ENCODE data around the gene TMEM91.

DNA sequence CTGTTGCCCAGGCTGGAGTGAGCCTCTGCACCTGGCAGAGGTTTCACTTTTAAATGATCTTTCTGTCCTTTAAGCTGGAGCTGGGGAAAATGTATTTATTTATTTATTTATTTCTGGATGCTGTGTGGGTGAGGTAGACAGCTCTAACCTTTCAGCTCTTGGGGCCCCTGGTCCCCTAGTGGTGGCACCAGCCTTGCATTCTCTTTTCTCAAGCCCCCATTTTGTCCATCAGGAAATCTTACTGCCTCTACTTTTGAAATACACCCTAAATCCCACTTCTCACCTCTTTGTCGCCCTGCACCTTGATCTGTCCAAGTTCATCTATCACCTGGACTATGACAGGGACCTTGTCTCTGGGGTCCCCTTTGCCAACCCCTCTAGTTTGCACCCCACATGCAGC lies 10.2 kb upstream of the TMEM91 start:
- TF ChIP-seq POLR2AphosphoS5 (IDR thresholded peaks at IDR 0.05; ENCODE audit: low read depth, low read length) (no peak), SIN3A (IDR thresholded peaks at IDR 0.05; ENCODE audit: borderline replicate concordance, insufficient read depth, low read length) (no peak), TAF1 (IDR thresholded peaks at IDR 0.05; ENCODE audit: borderline replicate concordance, insufficient read depth, low read length) (no peak), FOXP2 (optimal IDR thresholded peaks at IDR 0.05; ENCODE audit: borderline replicate concordance, extremely low read depth, extremely low read length, insufficient read depth) (no peak)
- TF ChIP-seq, protein P1, sequence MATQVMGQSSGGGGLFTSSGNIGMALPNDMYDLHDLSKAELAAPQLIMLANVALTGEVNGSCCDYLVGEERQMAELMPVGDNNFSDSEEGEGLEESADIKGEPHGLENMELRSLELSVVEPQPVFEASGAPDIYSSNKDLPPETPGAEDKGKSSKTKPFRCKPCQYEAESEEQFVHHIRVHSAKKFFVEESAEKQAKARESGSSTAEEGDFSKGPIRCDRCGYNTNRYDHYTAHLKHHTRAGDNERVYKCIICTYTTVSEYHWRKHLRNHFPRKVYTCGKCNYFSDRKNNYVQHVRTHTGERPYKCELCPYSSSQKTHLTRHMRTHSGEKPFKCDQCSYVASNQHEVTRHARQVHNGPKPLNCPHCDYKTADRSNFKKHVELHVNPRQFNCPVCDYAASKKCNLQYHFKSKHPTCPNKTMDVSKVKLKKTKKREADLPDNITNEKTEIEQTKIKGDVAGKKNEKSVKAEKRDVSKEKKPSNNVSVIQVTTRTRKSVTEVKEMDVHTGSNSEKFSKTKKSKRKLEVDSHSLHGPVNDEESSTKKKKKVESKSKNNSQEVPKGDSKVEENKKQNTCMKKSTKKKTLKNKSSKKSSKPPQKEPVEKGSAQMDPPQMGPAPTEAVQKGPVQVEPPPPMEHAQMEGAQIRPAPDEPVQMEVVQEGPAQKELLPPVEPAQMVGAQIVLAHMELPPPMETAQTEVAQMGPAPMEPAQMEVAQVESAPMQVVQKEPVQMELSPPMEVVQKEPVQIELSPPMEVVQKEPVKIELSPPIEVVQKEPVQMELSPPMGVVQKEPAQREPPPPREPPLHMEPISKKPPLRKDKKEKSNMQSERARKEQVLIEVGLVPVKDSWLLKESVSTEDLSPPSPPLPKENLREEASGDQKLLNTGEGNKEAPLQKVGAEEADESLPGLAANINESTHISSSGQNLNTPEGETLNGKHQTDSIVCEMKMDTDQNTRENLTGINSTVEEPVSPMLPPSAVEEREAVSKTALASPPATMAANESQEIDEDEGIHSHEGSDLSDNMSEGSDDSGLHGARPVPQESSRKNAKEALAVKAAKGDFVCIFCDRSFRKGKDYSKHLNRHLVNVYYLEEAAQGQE (IDR thresholded peaks at IDR 0.05; ENCODE audit: insufficient read depth in 1 of 2, low read depth in 2 of 2, low read length in 2 of 2), result no peak

Measured in PFSK-1 (cell line).